ENCODE data around the gene MTA3. TPM values are rescaled to one million over a fixed set of nuclear protein-coding genes. Genes with fewer than 3 reads are reported as not detected.

Gene MTA3
- total RNA-seq, 6 experiments from 2014 or later = 6.3 to 13.0 (median 11.4) TPM

DNA sequence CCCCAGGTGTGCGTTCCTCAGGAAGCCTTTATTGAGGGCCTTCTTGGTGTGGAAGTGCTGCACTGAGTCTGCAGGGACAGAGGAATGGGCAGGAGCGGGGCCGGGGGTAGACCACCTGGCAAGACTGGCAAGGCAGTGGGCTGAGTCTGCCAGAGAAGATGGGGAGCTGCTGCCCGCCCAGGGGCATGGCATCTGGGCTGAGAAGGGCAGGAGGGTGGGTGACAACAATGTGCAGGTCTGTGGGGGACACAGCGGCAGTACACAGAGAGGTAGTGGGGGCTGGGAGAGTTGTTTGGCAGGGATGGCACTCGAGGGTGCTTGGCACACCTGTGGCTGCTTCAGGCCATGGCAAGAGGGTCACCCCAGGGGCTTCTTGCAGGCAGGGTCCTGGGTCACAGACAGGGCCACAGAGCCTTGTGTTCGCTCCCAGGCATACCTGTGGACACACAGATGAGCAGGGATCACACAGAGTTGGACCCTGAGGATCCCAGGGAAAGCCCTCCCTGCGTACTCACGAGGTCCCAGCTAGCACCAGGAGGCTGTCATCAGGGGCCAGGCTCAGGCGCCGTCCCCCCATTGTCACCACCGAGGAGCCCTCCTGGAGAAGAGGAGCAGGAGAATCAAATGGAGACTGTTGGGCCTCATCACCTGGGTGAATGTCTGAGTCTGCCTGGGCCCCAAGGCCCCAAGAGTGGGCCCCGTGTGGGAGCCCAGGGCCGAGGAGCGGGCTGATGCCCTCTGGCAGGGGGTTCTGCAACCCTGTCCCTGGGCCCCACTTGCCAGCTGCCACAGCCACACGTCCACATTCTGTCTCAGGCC, 198.9 kb downstream of the MTA3 start:
- H3K36me3 ChIP-seq = peaks cover 0 to 10% (median 0%) of the 10 kb centered on the region in 4 donors
- DNase-seq = no peak
- no peak for ATAC-seq

GRCh38 chr2:42767899-42768705, 199.7 kb downstream of the MTA3 start:
- Histone ChIP-seq H3K9me3 (no peaks in the 10 kb centered on the region), H3K4me3 (no peak overlapping the region), H3K36me3 (peaks cover 0 to 10% (median 0%) of the 10 kb centered on the region in 4 donors), H3K4me1 (no peaks in the 10 kb centered on the region), H3K27ac (no peak overlapping the region), H3K27me3 (no peaks in the 10 kb centered on the region)
- TF ChIP-seq POLR2A (IDR thresholded peaks at IDR 0.05) = no peak
- TF ChIP-seq CTCF (IDR thresholded peaks at IDR 0.05) = no peak
- 100% methylated on average over 1 of the region's 14 CpGs for WGBS (ENCODE audit: insufficient coverage, low coverage, low lambda C conversion rate, missing lambda C conversion rate)
- DNase-seq (no peak), ATAC-seq (no peak)
- intact Hi-C loops (cut with DNase I) = no loop called here

More for the DNA sequence above, 198.9 kb downstream of the MTA3 start:
- Histone ChIP-seq H3K9me3 (no peaks in the 10 kb centered on the region), H3K4me3 (no peak overlapping the region), H3K27ac (no peak overlapping the region), H3K27me3 (no peaks in the 10 kb centered on the region), H3K4me1 (no peaks in the 10 kb centered on the region)
- WGBS (ENCODE audit: insufficient coverage, low coverage, low lambda C conversion rate, missing lambda C conversion rate) = 40% methylated on average over 1 of the region's 16 CpGs
- TF ChIP-seq POLR2A (IDR thresholded peaks at IDR 0.05) (no peak), CTCF (IDR thresholded peaks at IDR 0.05) (no peak)
- intact Hi-C loops (cut with DNase I) = no loop called here

- DNase-seq (no peak), ATAC-seq (no peak)
- Histone ChIP-seq H3K27me3 (no peaks in the 10 kb centered on the region), H3K9me3 (no peaks in the 10 kb centered on the region), H3K4me3 (no peak overlapping the region), H3K36me3 (peaks cover 0 to 10% (median 0%) of the 10 kb centered on the region in 4 donors), H3K27ac (no peak overlapping the region), H3K4me1 (no peaks in the 10 kb centered on the region)
- 79% methylated on average over 2 of the region's 3 CpGs for WGBS (ENCODE audit: insufficient coverage, low coverage, low lambda C conversion rate, missing lambda C conversion rate)
- intact Hi-C loops (cut with DNase I) = no loop called here
- TF ChIP-seq POLR2A (IDR thresholded peaks at IDR 0.05) (no peak), CTCF (IDR thresholded peaks at IDR 0.05) (no peak)
These were observed 200.3 kb downstream of the MTA3 start for GRCh38 chr2:42768706-42769256.

DNA sequence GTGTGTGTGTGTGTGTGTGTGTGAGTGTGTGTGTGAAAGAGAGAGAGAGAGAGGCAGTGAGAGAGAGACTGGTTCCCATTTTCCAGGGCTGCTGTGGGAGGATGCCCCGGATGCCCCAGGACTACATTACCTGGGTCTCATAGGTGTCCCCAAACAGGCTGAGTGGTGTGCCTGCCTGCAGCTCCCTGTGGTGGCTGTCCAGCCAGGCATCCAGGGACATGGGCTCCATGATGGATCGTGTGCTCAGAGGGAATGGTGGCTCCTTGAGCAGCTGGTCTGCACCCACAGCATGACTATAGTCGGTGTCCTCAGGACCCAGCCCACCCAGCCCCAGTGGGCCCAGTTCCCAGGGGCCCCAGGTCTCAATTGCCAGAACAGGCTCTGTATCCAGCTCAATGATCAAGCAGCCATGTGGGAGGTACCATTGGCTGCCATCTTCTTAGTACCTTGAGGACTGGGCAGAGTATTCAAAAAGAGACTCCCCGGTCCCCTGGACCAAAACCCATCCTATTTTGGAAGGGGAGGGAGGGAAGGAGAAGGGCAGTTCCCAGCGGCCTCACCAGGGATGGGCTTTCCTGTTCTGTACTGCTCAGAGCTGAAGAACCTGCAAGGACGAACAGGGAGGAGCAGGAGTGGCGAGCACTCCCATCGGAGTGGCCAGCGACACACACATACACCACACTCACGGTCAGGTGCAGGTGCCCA, 201.3 kb downstream of the MTA3 start:
- Histone ChIP-seq H3K36me3 (peaks cover 0 to 10% (median 0%) of the 10 kb centered on the region in 4 donors), H3K4me1 (no peaks in the 10 kb centered on the region), H3K27me3 (no peaks in the 10 kb centered on the region), H3K4me3 (no peak overlapping the region), H3K9me3 (no peaks in the 10 kb centered on the region), H3K27ac (no peak overlapping the region)
- TF ChIP-seq POLR2A (IDR thresholded peaks at IDR 0.05) (no peak), CTCF (IDR thresholded peaks at IDR 0.05) (no peak)
- intact Hi-C loops (cut with DNase I) = no loop called here
- 80% methylated on average over 1 of the region's 10 CpGs for WGBS (ENCODE audit: insufficient coverage, low coverage, low lambda C conversion rate, missing lambda C conversion rate)
- DNase-seq (no peak), ATAC-seq (no peak)
